Fibroblast of lung (primary cell): ENCODE measurements around the gene FSIP1.

Source experiments
- EZH2 ChIP-seq: IDR thresholded peaks from 2 replicates; pipeline ENCODE4 v1.5.1; 2012; ENCODE audit warnings: low read length, control low read depth, mild to moderate bottlenecking; ENCODE audit errors: missing control alignments
- TF ChIP-seq, protein P1 (sequence below), 2 donors: IDR thresholded peaks in 1 of 2; conservative IDR thresholded peaks in 1 of 2; 1 replicate in 1 of 2; 2 replicates in 1 of 2; pipeline ENCODE4 v1.5.1; 2011 to 2012; ENCODE audit warnings: low read length in 2 of 2, control low read depth in 1 of 2, inconsistent platforms in 1 of 2, low read depth in 1 of 2, mild to moderate bottlenecking in 1 of 2

DNA sequence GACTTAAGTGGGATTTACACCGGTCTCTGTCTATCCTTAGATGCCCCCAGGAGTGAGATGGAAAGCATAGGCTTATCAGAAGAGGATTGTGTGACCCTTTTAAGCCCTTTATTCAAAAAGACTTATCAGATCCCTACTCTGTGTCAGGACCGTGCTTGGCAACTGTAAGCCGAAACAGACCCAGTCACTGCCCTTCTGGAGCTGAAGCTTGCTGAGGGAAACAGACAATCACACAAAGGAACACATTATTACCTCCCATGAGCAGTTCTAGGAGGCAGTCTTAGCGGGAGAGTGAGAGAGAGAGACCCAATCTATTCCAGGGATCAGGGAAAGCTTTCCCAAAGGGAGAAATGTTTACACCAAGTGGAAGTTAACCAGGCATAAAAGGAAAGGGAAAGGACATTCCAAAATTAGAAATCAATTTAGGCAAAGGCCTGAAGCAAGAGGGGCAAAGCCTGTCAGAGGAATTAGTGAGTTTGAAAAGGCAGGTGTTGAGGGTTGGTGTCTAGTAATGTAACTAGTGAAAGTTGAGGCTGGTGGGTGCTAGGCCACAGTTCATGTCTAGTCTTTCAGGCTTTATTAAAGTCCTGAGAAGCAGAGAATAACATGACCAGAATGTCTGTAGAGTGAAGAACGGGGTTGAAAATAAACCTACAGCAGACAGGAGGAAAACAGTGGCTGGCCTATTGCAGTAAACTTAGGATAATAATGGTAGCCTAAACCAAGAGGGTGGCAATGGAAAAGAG, 115.1 kb downstream of the FSIP1 start:
- TF ChIP-seq, protein P1, sequence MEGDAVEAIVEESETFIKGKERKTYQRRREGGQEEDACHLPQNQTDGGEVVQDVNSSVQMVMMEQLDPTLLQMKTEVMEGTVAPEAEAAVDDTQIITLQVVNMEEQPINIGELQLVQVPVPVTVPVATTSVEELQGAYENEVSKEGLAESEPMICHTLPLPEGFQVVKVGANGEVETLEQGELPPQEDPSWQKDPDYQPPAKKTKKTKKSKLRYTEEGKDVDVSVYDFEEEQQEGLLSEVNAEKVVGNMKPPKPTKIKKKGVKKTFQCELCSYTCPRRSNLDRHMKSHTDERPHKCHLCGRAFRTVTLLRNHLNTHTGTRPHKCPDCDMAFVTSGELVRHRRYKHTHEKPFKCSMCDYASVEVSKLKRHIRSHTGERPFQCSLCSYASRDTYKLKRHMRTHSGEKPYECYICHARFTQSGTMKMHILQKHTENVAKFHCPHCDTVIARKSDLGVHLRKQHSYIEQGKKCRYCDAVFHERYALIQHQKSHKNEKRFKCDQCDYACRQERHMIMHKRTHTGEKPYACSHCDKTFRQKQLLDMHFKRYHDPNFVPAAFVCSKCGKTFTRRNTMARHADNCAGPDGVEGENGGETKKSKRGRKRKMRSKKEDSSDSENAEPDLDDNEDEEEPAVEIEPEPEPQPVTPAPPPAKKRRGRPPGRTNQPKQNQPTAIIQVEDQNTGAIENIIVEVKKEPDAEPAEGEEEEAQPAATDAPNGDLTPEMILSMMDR (conservative IDR thresholded peaks at IDR 0.05 in 1 of 2, IDR thresholded peaks at IDR 0.05 in 1 of 2; ENCODE audit: low read depth in 1 of 2, low read length in 2 of 2), result no peak
- no peak for TF ChIP-seq EZH2
